IMR-90 (cell line): ENCODE results near the gene TSC2. TPM values are rescaled to one million over a fixed set of nuclear protein-coding genes. Genes with fewer than 3 reads are reported as not detected.

ENCODE experiments used
- ATAC-seq: fragments of 200-7000 bp; cut with Tn5 transposase; 2 replicates; pipeline ENCODE4 v1.9.1; 2020; ENCODE audit warnings: low read depth, mild to moderate bottlenecking, moderate library complexity
- BruUV-seq: library from RNA; stranded (reverse); fragments of 400-500 nt; replicated peaks from 2 replicates; lab custom pipeline; 2021; lab: Mats Ljungman, UMichigan
- CTCF ChIA-PET: fragments of 300-600 bp; formaldehyde crosslinking; extraction: SDS; loops from one replicate; lab custom pipeline; 2021; ENCODE audit warnings: antibody characterized with exemption; lab: Yijun Ruan, JAX
- POLR2A ChIA-PET: fragments of 300-600 bp; sonication (Branson Sonifier 250); formaldehyde crosslinking; loops from one replicate; lab custom pipeline; 2022; ENCODE audit warnings: antibody characterized with exemption; ENCODE audit not compliant: unreplicated experiment; lab: Charles Lee
- DNase-seq: peaks from one replicate; pipeline ENCODE4 v3.0.0; 2013
- H2AFZ ChIP-seq: replicated peaks from 2 replicates; pipeline ENCODE3; 2013; ENCODE audit warnings: low read length, mild to moderate bottlenecking; ENCODE audit not compliant: poor library complexity
- H2AK5ac ChIP-seq: 2 replicates; pipeline ENCODE4 v1.6.1; 2013; ENCODE audit warnings: low read depth, low read length, inconsistent platforms
- H2AK9ac ChIP-seq: replicated peaks from 2 replicates; pipeline ENCODE3; 2013; ENCODE audit warnings: mild to moderate bottlenecking, low read depth, low read length, moderate library complexity; ENCODE audit not compliant: poor library complexity
- H2BK120ac ChIP-seq: 2 replicates; pipeline ENCODE4 v1.6.1; 2013; ENCODE audit warnings: low read depth, low read length, inconsistent platforms
- H2BK15ac ChIP-seq: 3 replicates; pipeline ENCODE4 v1.6.1; 2013; ENCODE audit warnings: low read depth, low read length, inconsistent platforms
- H2BK20ac ChIP-seq: 2 replicates; pipeline ENCODE4 v1.6.1; 2013; ENCODE audit warnings: low read depth, mild to moderate bottlenecking, inconsistent platforms, low read length, moderate library complexity
- H2BK5ac ChIP-seq: 2 replicates; pipeline ENCODE4 v1.6.1; 2013; ENCODE audit warnings: mild to moderate bottlenecking, low read depth, low read length, inconsistent platforms; ENCODE audit not compliant: poor library complexity, severe bottlenecking
- H3K14ac ChIP-seq: replicated peaks from 2 replicates; pipeline ENCODE4 v1.6.1; 2013; ENCODE audit warnings: low read depth, low read length, inconsistent platforms
- H3K18ac ChIP-seq: 2 replicates; pipeline ENCODE4 v1.6.1; 2013; ENCODE audit warnings: low read depth, low read length, control low read depth
- H3K23ac ChIP-seq: 2 replicates; pipeline ENCODE4 v1.6.1; 2013; ENCODE audit warnings: low read depth, low read length, inconsistent platforms
- H3K27ac ChIP-seq: 2 replicates; pipeline ENCODE4 v1.5.1; 2013; ENCODE audit warnings: mild to moderate bottlenecking, control low read depth, low read length; ENCODE audit not compliant: insufficient read depth
- H3K27me3 ChIP-seq: 2 replicates; pipeline ENCODE4 v1.6.1; 2013; ENCODE audit warnings: low read length; ENCODE audit not compliant: control insufficient read depth, insufficient read depth
- H3K36me3 ChIP-seq: 2 replicates; pipeline ENCODE4 v1.6.1; 2013; ENCODE audit warnings: low read length, mixed read lengths; ENCODE audit not compliant: control insufficient read depth, insufficient read depth
- H3K4ac ChIP-seq: 2 replicates; pipeline ENCODE4 v1.6.1; 2013; ENCODE audit warnings: low read depth, low read length, inconsistent platforms
- H3K4me1 ChIP-seq: 2 replicates; pipeline ENCODE4 v1.6.1; 2013; ENCODE audit warnings: low read length, mixed read lengths; ENCODE audit not compliant: control insufficient read depth, insufficient read depth
- H3K4me2 ChIP-seq: 2 replicates; pipeline ENCODE4 v1.6.1; 2013; ENCODE audit warnings: low read depth, mild to moderate bottlenecking, control low read depth, low read length, moderate library complexity
- H3K4me3 ChIP-seq: 2 replicates; pipeline ENCODE4 v1.5.1; 2013; ENCODE audit warnings: low read depth, mild to moderate bottlenecking, control low read depth, low read length, moderate library complexity; ENCODE audit not compliant: insufficient read depth
- H3K56ac ChIP-seq: 2 replicates; pipeline ENCODE4 v1.6.1; 2013; ENCODE audit warnings: low read length, inconsistent platforms; ENCODE audit not compliant: insufficient read depth; ENCODE audit errors: extremely low read depth
- H3K79me1 ChIP-seq, 2 experiments: 2 replicates each; pipeline ENCODE4 v1.6.1; 2013; ENCODE audit warnings: low read length in 2 of 2, inconsistent platforms in 1 of 2, low read depth in 1 of 2
- H3K9ac ChIP-seq: 2 replicates; pipeline ENCODE4 v1.6.1; 2013; ENCODE audit warnings: low read depth, low read length, control low read depth
- H3K9me1 ChIP-seq: 2 replicates; pipeline ENCODE4 v1.6.1; 2013; ENCODE audit warnings: low read length, inconsistent platforms; ENCODE audit not compliant: insufficient read depth
- H3K9me3 ChIP-seq: 2 replicates; pipeline ENCODE4 v1.6.1; 2013; ENCODE audit warnings: low read length; ENCODE audit not compliant: control insufficient read depth, insufficient read depth
- H4K20me1 ChIP-seq: 2 replicates; pipeline ENCODE4 v1.6.1; 2013; ENCODE audit warnings: low read length, inconsistent platforms; ENCODE audit not compliant: insufficient read depth
- H4K5ac ChIP-seq: 2 replicates; pipeline ENCODE4 v1.6.1; 2013; ENCODE audit warnings: mild to moderate bottlenecking, low read depth, low read length, control low read depth
- H4K8ac ChIP-seq, 2 experiments: 2 replicates each; pipeline ENCODE4 v1.6.1; 2013; ENCODE audit warnings: low read depth in 2 of 2, low read length in 2 of 2, control low read depth in 1 of 2, inconsistent platforms in 1 of 2
- H4K91ac ChIP-seq: 2 replicates; pipeline ENCODE4 v1.6.1; 2013; ENCODE audit warnings: low read depth, low read length, inconsistent platforms; ENCODE audit not compliant: insufficient read depth
- BHLHE40 ChIP-seq: fragments of 150-350 bp; IDR thresholded peaks from 2 replicates; pipeline ENCODE4 v1.6.1; 2016; ENCODE audit warnings: mild to moderate bottlenecking, low read depth, low read length
- CHD1 ChIP-seq: IDR thresholded peaks from 2 replicates; pipeline ENCODE4 v1.6.1; 2012; ENCODE audit warnings: low read depth, low read length, improper control_type of control experiment
- FOS ChIP-seq: fragments of 150-350 bp; IDR thresholded peaks from 2 replicates; pipeline ENCODE4 v1.6.1; 2016; ENCODE audit warnings: low read depth, low read length
- MAFK ChIP-seq: IDR thresholded peaks from 2 replicates; pipeline ENCODE4 v1.6.1; 2012; ENCODE audit warnings: low read depth, low read length, improper control_type of control experiment
- RAD21 ChIP-seq: IDR thresholded peaks from 2 replicates; pipeline ENCODE4 v1.6.1; 2012; ENCODE audit warnings: low read length, improper control_type of control experiment
- WGBS, 2 experiments: methylation state at CpG; one replicate each; pipeline versions ENCODE4 v1.1.5 to v1.1.7; 2013; ENCODE audit warnings: missing lambda C conversion rate in 2 of 2; ENCODE audit not compliant: insufficient read length in 1 of 2; ENCODE audit errors: extremely low coverage in 2 of 2; 5-methylcytosine and 5-hydroxymethylcytosine counted together
- dilution Hi-C: fragments of 300-500 bp; cut with HindIII; formaldehyde crosslinking; loops from one replicate; pipeline ENCODE4 v1.14.3; 2018; ENCODE audit warnings: low sequenced_read_pairs; ENCODE audit not compliant: unreplicated experiment
- in situ Hi-C: fragments of 300-500 bp; cut with MboI; formaldehyde crosslinking; loops from 3 replicates; pipeline ENCODE4 v1.14.3; 2019; ENCODE audit warnings: low sequenced_read_pairs, inconsistent platforms, mixed read lengths
- intact Hi-C: fragments of 100-400 bp; cut with micrococcal nuclease; formaldehyde crosslinking; loops from 2 replicates; pipeline ENCODE4 v1.10.0; 2022
- polyA plus RNA-seq, 3 experiments: library from polyadenylated mRNA; depleted of rRNA; stranded (reverse); fragments of >200 nt; gene quantifications; 2 replicates each; pipeline ENCODE4 v1.2.3, GENCODE V29; 2012; ENCODE audit warnings: low replicate concordance in 1 of 3
- total RNA-seq: library from RNA; depleted of rRNA; stranded (reverse); fragments of >200 nt; gene quantifications from 2 replicates; pipeline ENCODE4 v1.2.3, GENCODE V29; 2012
- TF ChIP-seq, protein P1 (sequence below): conservative IDR thresholded peaks from 2 replicates; pipeline ENCODE4 v1.5.1; 2012; ENCODE audit warnings: mild to moderate bottlenecking, low read depth, low read length, improper control_type of control experiment

The TSC2 gene
- total and polyA plus RNA-seq, 2 of the 4 experiments (the other 2 are of a cell fraction): 31.4 to 88.6 TPM

DNA sequence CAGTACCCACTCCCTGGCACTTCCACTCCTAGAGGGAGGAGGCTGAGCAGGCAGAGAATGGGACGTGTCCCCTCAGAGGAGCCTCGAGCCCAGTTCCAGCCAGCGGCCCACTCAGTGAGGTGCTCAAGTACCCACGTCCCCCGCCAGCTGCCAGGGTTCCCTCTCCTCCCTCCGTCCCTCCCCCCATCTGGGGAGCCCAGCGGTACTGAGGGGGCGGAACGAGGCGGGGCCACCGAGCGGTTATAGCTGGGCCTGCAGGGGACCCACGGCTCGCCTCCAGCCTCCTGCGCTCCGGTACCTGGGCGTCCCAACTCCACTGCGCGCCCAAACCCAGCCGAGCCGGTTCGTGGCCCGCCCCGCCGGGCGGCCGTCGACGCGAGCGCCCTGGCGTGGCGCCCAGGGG lies 28.3 kb upstream of the TSC2 start, which contains the start of gene NPW:
Gene NPW (plus strand): TSS at position 268 of the 403 bp plus-strand sequence.
- TF ChIP-seq CHD1 (no peak), BHLHE40 (no peak), FOS (no peak), RAD21 (no peak), MAFK (no peak)
- TF ChIP-seq, protein P1, sequence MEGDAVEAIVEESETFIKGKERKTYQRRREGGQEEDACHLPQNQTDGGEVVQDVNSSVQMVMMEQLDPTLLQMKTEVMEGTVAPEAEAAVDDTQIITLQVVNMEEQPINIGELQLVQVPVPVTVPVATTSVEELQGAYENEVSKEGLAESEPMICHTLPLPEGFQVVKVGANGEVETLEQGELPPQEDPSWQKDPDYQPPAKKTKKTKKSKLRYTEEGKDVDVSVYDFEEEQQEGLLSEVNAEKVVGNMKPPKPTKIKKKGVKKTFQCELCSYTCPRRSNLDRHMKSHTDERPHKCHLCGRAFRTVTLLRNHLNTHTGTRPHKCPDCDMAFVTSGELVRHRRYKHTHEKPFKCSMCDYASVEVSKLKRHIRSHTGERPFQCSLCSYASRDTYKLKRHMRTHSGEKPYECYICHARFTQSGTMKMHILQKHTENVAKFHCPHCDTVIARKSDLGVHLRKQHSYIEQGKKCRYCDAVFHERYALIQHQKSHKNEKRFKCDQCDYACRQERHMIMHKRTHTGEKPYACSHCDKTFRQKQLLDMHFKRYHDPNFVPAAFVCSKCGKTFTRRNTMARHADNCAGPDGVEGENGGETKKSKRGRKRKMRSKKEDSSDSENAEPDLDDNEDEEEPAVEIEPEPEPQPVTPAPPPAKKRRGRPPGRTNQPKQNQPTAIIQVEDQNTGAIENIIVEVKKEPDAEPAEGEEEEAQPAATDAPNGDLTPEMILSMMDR: no peak
- dilution Hi-C loops (no loop called here), in situ Hi-C loops (no loop called here), intact Hi-C loops (no loop called here)
- Histone ChIP-seq H4K8ac (no peak within 1 kb of the TSS), H2BK120ac (no peak within 1 kb of the TSS), H2AFZ (peak within 1 kb of the TSS; percentile 67), H2AK9ac (peak within 1 kb of the TSS; percentile 78), H2AK5ac (no peak within 1 kb of the TSS), H4K20me1 (no peaks in the 10 kb centered on the region), H3K4ac (no peak within 1 kb of the TSS), H3K4me2 (no peak within 1 kb of the TSS; the same call in 1 of the 2 replicates), H3K56ac (no peak within 1 kb of the TSS), H4K5ac (no peak within 1 kb of the TSS), H3K23ac (no peak within 1 kb of the TSS), H3K4me1 (peaks cover 7% of the 10 kb centered on the region; the same call in 1 of the 2 replicates), H2BK5ac (no peak within 1 kb of the TSS), H3K14ac (no peak within 1 kb of the TSS), H2BK20ac (no peak within 1 kb of the TSS), H3K79me1 (no peaks in the 10 kb centered on the region; a peak in 1 of 4 replicates), H3K4me3 (no peak within 1 kb of the TSS), H3K18ac (no peak within 1 kb of the TSS), H3K27ac (no peak within 1 kb of the TSS), H3K9me1 (peaks cover 6% of the 10 kb centered on the region), H3K27me3 (peaks cover 18% of the 10 kb centered on the region; the same call in 1 of the 2 replicates), H3K9ac (no peak within 1 kb of the TSS), H3K9me3 (no peaks in the 10 kb centered on the region), H4K91ac (no peak within 1 kb of the TSS), H3K36me3 (no peaks in the 10 kb centered on the region), H2BK15ac (no peak within 1 kb of the TSS)
- WGBS, 2 experiments: 9% methylated on average over 17 of the region's 33 CpGs; no CpG with 5 or more reads in 1 of the 2 experiments
- POLR2A ChIA-PET: no interaction called here
- CTCF ChIA-PET: interaction anchor here (1.1 kb wide), 1 partner anchor 121 kb away, joined by 3 read pairs; no protein-coding TSS in a partner anchor
- no peak for ATAC-seq
- BruUV-seq: no TSS peak
- DNase-seq: no peak
